GM19043 (cell line): ENCODE measurements around the gene SPATA13.
A peak's percentile ranks its signal among the peaks of the same experiment; 100 is the strongest.

Experiments used
- ATAC-seq: cut with Tn5 transposase; IDR thresholded peaks from one replicate; pipeline ENCODE4 v1.9.1; 2021; ENCODE audit warnings: low read depth; ENCODE audit not compliant: unreplicated experiment

The SPATA13 gene

GRCh38 chr13:24243302-24243701 lies 82.8 kb downstream of the SPATA13 start:
- no peak for ATAC-seq

DNA sequence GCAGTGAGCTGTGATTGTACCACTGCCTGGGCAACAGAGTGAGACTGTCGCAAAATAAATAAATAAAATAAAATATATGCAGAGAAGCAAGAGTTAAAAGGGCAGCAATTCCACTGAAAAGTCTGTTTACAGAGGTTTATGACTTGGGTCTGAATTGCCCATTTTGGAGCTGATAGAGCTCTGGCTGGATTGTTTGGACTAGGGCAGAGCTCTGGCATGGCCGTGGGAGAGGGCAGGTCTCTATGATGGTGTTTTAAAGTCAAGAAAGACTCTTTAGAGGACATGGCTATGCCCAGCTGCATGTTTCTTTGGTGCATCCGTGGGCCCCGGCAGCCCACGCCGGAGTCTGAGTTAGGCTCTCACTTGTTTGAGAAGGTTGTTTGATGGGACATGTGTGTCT lies 84.3 kb downstream of the SPATA13 start:
- no peak for ATAC-seq

GRCh38 chr13:24247016-24247415 lies 86.5 kb downstream of the SPATA13 start:
- no peak for ATAC-seq

GRCh38 chr13:24249624-24250023 lies 89.1 kb downstream of the SPATA13 start:
- no peak for ATAC-seq

DNA sequence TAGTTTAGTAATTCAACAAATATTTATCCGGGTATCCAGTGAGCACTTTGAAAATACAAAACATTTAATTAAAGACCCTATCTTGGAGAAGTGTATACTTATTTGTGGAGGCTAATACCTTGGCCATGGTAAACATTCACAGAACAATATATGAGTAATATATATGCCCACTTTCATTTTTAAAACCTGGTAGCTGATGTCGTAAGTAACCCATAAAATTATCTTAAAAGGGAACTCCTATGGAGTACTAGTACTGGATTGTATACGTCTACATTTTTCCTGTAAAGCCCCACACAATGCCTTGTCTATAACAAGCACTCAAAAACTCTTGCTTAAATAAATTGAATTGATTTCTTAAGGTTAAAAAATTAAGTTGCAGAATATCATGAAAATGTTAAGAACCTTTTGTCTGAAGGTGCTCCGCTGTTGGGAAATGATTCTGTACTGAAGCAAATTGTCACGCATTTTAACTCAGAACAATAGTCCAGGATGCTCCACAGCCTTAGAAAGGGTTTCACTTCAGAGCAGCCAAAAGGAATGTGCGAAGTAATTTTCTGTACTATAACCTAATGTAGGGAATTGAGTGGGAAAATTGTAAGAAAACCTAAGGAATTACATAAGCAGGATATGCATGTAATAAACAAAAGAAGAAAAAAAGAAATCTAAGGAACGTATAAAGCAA lies 90.0 kb downstream of the SPATA13 start:
- no peak for ATAC-seq

DNA sequence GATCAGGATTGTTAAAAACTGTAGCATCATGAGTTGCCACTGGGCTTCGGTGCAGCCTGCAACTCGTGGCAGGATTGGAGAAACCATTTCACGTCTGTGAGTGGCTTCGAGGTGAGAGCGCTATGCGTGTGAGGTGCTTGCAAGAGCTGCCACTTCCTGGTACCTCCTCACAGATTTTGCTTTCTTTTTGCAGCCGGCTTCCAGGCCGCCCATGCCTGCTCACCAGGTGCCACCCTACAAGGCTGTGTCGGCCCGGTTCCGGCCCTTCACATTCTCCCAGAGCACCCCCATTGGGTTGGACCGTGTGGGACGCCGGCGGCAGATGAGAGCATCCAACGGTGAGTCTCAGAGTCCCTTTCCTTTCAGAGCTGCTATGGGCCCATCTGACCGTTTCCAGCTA lies 91.0 kb downstream of the SPATA13 start:
- ATAC-seq = no peak

GRCh38 chr13:24252136-24252535 lies 91.6 kb downstream of the SPATA13 start:
- no peak for ATAC-seq

GRCh38 chr13:24253520-24254145 lies 93.1 kb downstream of the SPATA13 start:
- ATAC-seq = no peak

- peak; percentile 58 for ATAC-seq
These were observed 93.8 kb downstream of the SPATA13 start for GRCh38 chr13:24254146-24254841.

DNA sequence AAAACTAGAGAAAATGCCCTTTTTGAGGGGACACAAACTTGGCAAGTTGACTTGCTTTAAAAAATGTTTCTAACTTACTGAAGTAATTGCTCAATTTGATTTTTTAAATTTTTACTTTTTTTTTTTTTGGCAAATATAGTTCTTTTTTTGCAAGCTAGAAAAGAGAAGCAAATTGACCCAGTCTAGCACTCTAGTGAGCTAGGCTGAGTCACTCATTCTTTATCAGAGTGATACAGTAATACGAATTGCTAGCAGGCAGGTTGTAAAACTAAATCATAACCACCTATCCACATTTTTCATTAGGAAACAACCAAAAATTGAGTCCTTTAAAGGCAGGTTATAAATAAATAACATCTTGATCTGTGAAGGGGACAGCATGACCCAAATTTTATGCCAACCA lies 97.0 kb downstream of the SPATA13 start:
- no peak for ATAC-seq

DNA sequence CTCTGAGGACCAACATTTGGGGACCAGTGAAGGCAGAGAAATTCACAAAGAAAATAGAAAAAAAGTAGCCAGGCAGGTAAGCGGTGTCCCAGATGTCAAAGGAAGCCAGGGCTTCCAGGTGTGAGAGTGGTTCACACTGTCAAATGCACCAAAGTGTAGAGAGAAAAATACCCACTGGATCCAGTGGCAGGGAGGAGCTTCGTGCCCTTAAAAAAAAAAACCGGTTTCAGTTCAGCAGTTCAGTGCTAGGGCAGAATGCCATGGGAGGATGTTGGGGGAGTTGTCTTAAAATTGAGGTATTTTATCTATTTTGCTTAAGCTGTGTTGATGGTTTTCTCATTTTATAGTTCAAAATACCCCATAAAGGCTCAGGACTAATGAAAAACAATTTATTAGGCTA lies 101.0 kb downstream of the SPATA13 start:
- no peak for ATAC-seq

GRCh38 chr13:24263632-24264031 lies 103.1 kb downstream of the SPATA13 start:
- ATAC-seq = no peak

DNA sequence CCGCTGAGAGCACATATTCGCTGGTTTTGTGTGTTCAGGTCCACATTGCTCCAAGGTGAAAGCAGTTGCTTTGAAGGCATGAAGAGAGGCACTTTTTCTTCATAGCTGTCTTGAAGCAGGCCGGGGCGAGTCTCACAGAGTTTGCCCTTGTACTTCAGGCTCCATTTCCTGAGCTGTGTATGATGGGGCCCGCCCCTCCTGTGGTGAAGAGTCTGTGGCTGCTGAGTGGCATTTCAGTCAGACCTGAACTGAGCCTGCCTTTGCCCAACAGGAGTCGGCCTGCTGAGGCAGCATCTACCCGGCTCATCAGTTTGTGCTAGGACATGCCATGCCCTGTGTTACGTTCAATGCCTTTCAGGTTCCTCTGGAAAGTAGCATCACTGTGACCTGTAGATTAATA lies 104.5 kb downstream of the SPATA13 start:
- ATAC-seq = no peak

DNA sequence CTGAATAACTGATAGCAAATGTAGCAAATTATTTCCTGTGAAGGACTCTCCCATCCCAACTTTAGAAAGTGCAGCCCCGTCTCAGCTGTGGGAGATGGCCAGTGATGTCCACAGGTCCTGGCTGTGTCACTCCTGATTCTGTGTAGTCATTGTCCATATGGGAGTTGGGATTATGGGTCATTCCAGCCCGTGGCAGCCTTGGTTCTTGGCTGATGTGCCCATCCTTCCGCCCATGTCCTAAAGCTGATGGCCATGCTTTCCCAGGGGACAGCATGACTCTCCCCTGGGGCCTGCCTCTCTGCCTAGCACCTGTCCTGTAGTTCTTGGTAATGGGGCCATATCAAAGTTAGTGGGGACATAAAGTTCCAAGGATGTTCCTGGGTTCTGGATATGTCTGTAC lies 104.9 kb downstream of the SPATA13 start:
- no peak for ATAC-seq

DNA sequence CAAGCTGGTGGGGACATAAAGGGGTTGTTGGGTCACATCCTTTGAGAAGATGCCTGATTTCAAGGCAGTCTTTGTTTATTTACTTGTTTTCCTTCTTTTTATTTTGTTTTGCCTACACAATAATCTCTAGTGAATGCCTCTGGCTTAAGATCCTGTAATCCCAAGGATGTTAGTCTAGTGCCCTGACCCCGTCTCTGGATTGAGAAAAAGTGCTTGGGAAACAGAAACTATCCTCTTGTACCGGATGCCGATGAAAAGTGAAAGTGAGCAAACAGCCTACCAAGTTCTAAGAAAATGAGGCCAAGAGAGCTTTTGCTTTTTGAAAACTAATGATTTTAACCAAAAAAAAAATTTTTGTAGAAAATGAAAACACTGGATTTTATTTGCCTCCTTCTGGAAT lies 106.8 kb downstream of the SPATA13 start:
- no peak for ATAC-seq

- no peak for ATAC-seq
These were observed 107.3 kb downstream of the SPATA13 start for GRCh38 chr13:24267801-24268200.

DNA sequence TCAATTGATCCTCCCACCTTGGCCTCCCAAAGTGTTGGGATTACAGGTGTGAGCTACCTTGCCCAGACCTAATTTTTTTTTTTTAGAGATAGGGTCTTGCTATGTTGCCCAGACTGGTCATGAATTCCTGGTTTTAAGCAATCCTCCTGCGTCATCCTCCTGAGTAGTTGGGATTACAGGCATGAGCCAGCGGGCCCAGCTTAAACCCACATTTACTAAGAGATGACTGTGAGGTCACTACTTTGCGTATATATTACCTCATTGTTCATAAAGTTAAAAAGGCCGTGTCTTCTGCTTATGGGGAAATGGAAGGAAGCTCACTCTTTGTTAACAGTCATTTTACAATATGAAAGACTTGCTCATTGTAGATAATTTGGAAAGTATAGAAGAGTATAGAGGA lies 109.3 kb downstream of the SPATA13 start:
- no peak for ATAC-seq

GRCh38 chr13:24270639-24271141 lies 110.2 kb downstream of the SPATA13 start:
- ATAC-seq = peak; percentile 46

DNA sequence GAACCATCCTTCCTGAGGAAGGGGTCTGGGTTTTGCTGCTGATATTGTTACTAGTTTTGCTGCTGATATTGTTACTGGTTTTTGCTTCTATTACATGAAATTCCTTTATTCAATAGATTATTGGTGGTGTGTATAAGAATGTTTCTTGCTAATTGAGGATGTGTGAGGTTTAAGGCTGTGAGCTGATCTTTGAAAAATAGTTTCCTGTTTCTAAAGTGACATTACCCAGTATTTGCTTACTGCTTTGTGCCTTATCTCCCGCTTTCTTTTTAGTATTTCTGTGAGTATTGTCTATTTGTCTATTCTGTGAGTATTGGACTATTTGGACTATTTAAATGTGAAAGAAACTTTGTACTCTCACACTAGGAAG lies 110.7 kb downstream of the SPATA13 start:
- ATAC-seq = no peak

- ATAC-seq = peak; percentile 32
These were observed 111.3 kb downstream of the SPATA13 start for GRCh38 chr13:24271601-24272451.
